Hepatocyte (in vitro differentiated cells): ENCODE measurements around the gene HABP4. TPM values are rescaled to one million over a fixed set of nuclear protein-coding genes. Genes with fewer than 3 reads are reported as not detected.

Source experiments
- DNase-seq: peaks from one replicate; pipeline ENCODE4 v3.0.0-alpha.2; 2016; ENCODE audit warnings: low spot score
- H2AFZ ChIP-seq: fragments of 200-600 bp; sonication (generic); 2 replicates; pipeline ENCODE4 v1.6.0; 2016; ENCODE audit warnings: antibody characterized with exemption, mild to moderate bottlenecking
- H3K27ac ChIP-seq: fragments of 200-600 bp; sonication (generic); 2 replicates; pipeline ENCODE4 v1.5.1; 2016; ENCODE audit warnings: mild to moderate bottlenecking
- H3K27me3 ChIP-seq: fragments of 200-600 bp; sonication (generic); 2 replicates; pipeline ENCODE4 v1.6.1; 2016
- H3K36me3 ChIP-seq: fragments of 200-600 bp; sonication (generic); replicated peaks from 2 replicates; pipeline ENCODE4 v1.5.1; 2016; ENCODE audit warnings: low read depth; ENCODE audit not compliant: insufficient read depth
- H3K4me1 ChIP-seq: fragments of 200-600 bp; sonication (generic); 2 replicates; pipeline ENCODE4 v1.5.1; 2016; ENCODE audit warnings: mild to moderate bottlenecking, moderate library complexity; ENCODE audit not compliant: insufficient read depth
- H3K4me2 ChIP-seq: fragments of 200-600 bp; sonication (generic); 2 replicates; pipeline ENCODE4 v1.6.0; 2016
- H3K4me3 ChIP-seq: fragments of 200-600 bp; sonication (generic); 2 replicates; pipeline ENCODE4 v1.5.1; 2016; ENCODE audit warnings: mild to moderate bottlenecking
- H3K79me2 ChIP-seq: fragments of 200-600 bp; sonication (generic); 2 replicates; pipeline ENCODE4 v1.6.0; 2017; ENCODE audit warnings: mild to moderate bottlenecking
- H3K9me2 ChIP-seq: fragments of 200-600 bp; sonication (generic); replicated peaks from 2 replicates; pipeline ENCODE4 v1.6.0; 2017; ENCODE audit warnings: mild to moderate bottlenecking; ENCODE audit not compliant: insufficient read depth
- H3K9me3 ChIP-seq: fragments of 200-600 bp; sonication (generic); 2 replicates; pipeline ENCODE4 v1.5.1; 2016; ENCODE audit warnings: low read depth, mild to moderate bottlenecking
- H4K20me1 ChIP-seq: fragments of 200-600 bp; sonication (generic); 2 replicates; pipeline ENCODE4 v1.6.0; 2016; ENCODE audit warnings: mild to moderate bottlenecking; ENCODE audit not compliant: insufficient read depth, poor library complexity, severe bottlenecking
- CTCF ChIP-seq: fragments of 200-600 bp; sonication (generic); IDR thresholded peaks from 2 replicates; pipeline ENCODE4 v1.5.1; 2016; ENCODE audit warnings: antibody characterized with exemption, mild to moderate bottlenecking; ENCODE audit not compliant: poor library complexity
- EZH2 ChIP-seq: fragments of 200-600 bp; sonication (generic); IDR thresholded peaks from 2 replicates; pipeline ENCODE4 v1.6.1; 2016; ENCODE audit warnings: antibody characterized with exemption, mild to moderate bottlenecking, borderline replicate concordance
- EZH2phosphoT487 ChIP-seq: fragments of 200-600 bp; sonication (generic); IDR thresholded peaks from one replicate; pipeline ENCODE4 v1.6.1; 2018; ENCODE audit warnings: antibody characterized with exemption, mild to moderate bottlenecking, low read depth, moderate library complexity; ENCODE audit not compliant: unreplicated experiment, severe bottlenecking
- WGBS: methylation state at CpG from one replicate; pipeline ENCODE4 v1.1.6; 2016; ENCODE audit warnings: low lambda C conversion rate; ENCODE audit errors: missing lambda C conversion rate; 5-methylcytosine and 5-hydroxymethylcytosine counted together
- polyA plus RNA-seq: library from polyadenylated mRNA; unstranded; fragments of >200 nt; fragmentation: Nextera tagmentation; extraction: Ambion mirVana; gene quantifications from 2 replicates; pipeline ENCODE4 v1.2.1, GENCODE V29; 2016
- total RNA-seq: library from RNA; depleted of rRNA; stranded (reverse); fragments of >200 nt; gene quantifications from 2 replicates; pipeline ENCODE4 v1.2.3, GENCODE V29; 2014

HABP4 gene
- total and polyA plus RNA-seq, 2 experiments from 2014 or later, result 13.1 to 24.8 TPM

- Histone ChIP-seq H3K27me3 (no peaks in the 10 kb centered on the region), H3K4me3 (no peak overlapping the region), H3K9me3 (no peaks in the 10 kb centered on the region), H4K20me1 (no peaks in the 10 kb centered on the region), H2AFZ (no peak overlapping the region), H3K9me2 (no peaks in the 10 kb centered on the region), H3K36me3 (no peaks in the 10 kb centered on the region), H3K27ac (no peak overlapping the region), H3K79me2 (no peaks in the 10 kb centered on the region), H3K4me1 (peaks cover 7% of the 10 kb centered on the region), H3K4me2 (no peak overlapping the region)
- no peak for DNase-seq
- no peak for TF ChIP-seq EZH2
- TF ChIP-seq CTCF, result no peak
- no peak for TF ChIP-seq EZH2phosphoT487
- 87% methylated on average over 5 of the region's 8 CpGs for WGBS
Observed at GRCh38 chr9:96494215-96494800, 44.3 kb downstream of the HABP4 start.

GRCh38 chr9:96495341-96495740 lies 45.4 kb downstream of the HABP4 start:
- Histone ChIP-seq H3K27ac (no peak overlapping the region), H3K4me2 (no peak overlapping the region), H3K27me3 (no peaks in the 10 kb centered on the region), H2AFZ (no peak overlapping the region), H3K4me3 (no peak overlapping the region), H3K36me3 (no peaks in the 10 kb centered on the region), H3K79me2 (no peaks in the 10 kb centered on the region), H3K4me1 (peaks cover 7% of the 10 kb centered on the region), H4K20me1 (no peaks in the 10 kb centered on the region), H3K9me2 (no peaks in the 10 kb centered on the region), H3K9me3 (no peaks in the 10 kb centered on the region)
- DNase-seq, result no peak
- no peak for TF ChIP-seq CTCF
- TF ChIP-seq EZH2, result no peak
- no peak for TF ChIP-seq EZH2phosphoT487
- WGBS, result 95% methylated on average over 11 of the region's 11 CpGs

DNA sequence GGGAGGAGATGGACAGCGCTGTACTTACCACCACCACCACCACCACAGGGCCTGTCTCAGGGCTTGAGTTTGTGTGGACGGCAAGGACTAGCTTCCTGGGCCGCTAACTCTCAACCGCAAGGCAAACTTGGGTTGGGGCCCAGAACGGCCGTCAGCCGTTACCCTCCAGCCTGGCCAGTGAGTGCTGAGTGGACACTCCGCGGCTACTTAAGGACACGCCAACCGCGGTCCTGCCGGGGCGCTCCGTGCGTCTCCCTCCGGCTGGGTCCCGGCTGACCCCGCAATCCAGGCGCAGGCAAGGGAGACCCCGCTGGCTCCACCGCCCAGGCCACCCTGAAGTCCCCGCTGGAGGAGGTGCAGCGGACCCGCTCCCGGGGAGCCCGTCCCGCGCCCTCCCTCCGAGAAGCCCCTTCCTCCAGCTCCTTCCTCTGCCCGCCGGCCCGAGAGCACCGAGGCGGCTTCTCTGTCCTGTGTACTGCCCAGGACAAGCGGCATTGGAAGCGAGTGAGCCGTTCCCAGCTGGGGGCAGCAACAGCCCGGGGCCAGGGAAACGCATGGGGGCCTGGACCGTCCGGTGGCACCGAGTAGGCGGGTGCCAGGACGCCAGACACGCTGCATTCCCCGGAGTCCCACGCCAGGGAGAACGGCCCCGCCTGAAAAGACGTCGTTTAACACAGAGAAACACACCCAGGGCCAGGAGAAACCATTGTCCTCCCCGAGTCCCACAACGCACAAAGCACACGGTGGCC lies 46.6 kb downstream of the HABP4 start:
- no peaks in the 10 kb centered on the region for H3K27me3 ChIP-seq
- WGBS, result 96% methylated on average over 48 of the region's 55 CpGs
- H3K79me2 ChIP-seq, result no peaks in the 10 kb centered on the region
- H3K4me1 ChIP-seq, result no peaks in the 10 kb centered on the region
- H2AFZ ChIP-seq, result no peak overlapping the region
- H3K36me3 ChIP-seq, result no peaks in the 10 kb centered on the region
- H3K9me2 ChIP-seq, result no peaks in the 10 kb centered on the region
- H3K27ac ChIP-seq, result no peak overlapping the region
- H3K4me3 ChIP-seq, result no peak overlapping the region
- no peaks in the 10 kb centered on the region for H3K9me3 ChIP-seq
- no peaks in the 10 kb centered on the region for H4K20me1 ChIP-seq
- TF ChIP-seq EZH2phosphoT487 (no peak), CTCF (no peak), EZH2 (no peak)
- no peak overlapping the region for H3K4me2 ChIP-seq
- DNase-seq, result no peak
